ENCODE measurements around the gene HAX1.

- TF ChIP-seq POLR2A (IDR thresholded peaks at IDR 0.05) (no peak), CTCF (IDR thresholded peaks at IDR 0.05) (no peak)
Measured at GRCh38 chr1:154253671-154254070, 18.8 kb upstream of the HAX1 start.

Measured in Peyer's patch (tissue), 4 donors.